Measurements from ENCODE around the gene CWC25. TPM values are rescaled to one million over a fixed set of nuclear protein-coding genes. Genes with fewer than 3 reads are reported as not detected.
"Not testable (repeated sequence)": the region's sequence is repeated elsewhere in the genome, so short reads cannot be mapped to it uniquely, and the experiment has no call there.

CWC25 gene
- total RNA-seq, 1 donor from 2014 or later, result 22.2 TPM

GRCh38 chr17:38796451-38797157 lies 28.5 kb downstream of the CWC25 start:
- DNase-seq, result no peak
- ATAC-seq, result no peak
- H3K27me3 ChIP-seq, result no peaks in the 10 kb centered on the region
- intact Hi-C loops (cut with DNase I), result no loop called here
- peak overlapping the region; percentile 62 for H3K4me3 ChIP-seq
- H3K9me3 ChIP-seq, result no peaks in the 10 kb centered on the region
- H3K27ac ChIP-seq, result no peak overlapping the region
- no peak for TF ChIP-seq CTCF (IDR thresholded peaks at IDR 0.05)
- H3K4me1 ChIP-seq, result peaks cover 20% of the 10 kb centered on the region
- peaks cover 14% of the 10 kb centered on the region for H3K36me3 ChIP-seq

- Histone ChIP-seq H3K4me1 (peaks cover 20% of the 10 kb centered on the region), H3K27me3 (no peaks in the 10 kb centered on the region), H3K27ac (no peak overlapping the region), H3K4me3 (no peak overlapping the region), H3K9me3 (no peaks in the 10 kb centered on the region), H3K36me3 (peaks cover 7% of the 10 kb centered on the region)
- TF ChIP-seq CTCF (IDR thresholded peaks at IDR 0.05), result no peak
- no peak for ATAC-seq
- DNase-seq, result no peak
- intact Hi-C loops (cut with DNase I), result no loop called here
These were observed 30.9 kb downstream of the CWC25 start for GRCh38 chr17:38794221-38794620.

GRCh38 chr17:38791162-38791561 lies 34.0 kb downstream of the CWC25 start:
- H3K4me1 ChIP-seq, result peaks cover 6% of the 10 kb centered on the region
- ATAC-seq (no peak), DNase-seq (no peak)
- no peak for TF ChIP-seq CTCF (IDR thresholded peaks at IDR 0.05)
- no peak overlapping the region for H3K4me3 ChIP-seq
- H3K36me3 ChIP-seq, result peaks cover 13% of the 10 kb centered on the region
- no peaks in the 10 kb centered on the region for H3K9me3 ChIP-seq
- H3K27me3 ChIP-seq, result no peaks in the 10 kb centered on the region
- no peak overlapping the region for H3K27ac ChIP-seq
- intact Hi-C loops (cut with DNase I), result no loop called here

- peak overlapping the region; percentile 42 for H3K27ac ChIP-seq
- peak; percentile 14 for ATAC-seq
- intact Hi-C loops (cut with DNase I), result not testable (repeated sequence)
These were observed 34.9 kb downstream of the CWC25 start for GRCh38 chr17:38790148-38790707.

GRCh38 chr17:38789185-38789584 lies 35.9 kb downstream of the CWC25 start:
- ATAC-seq (no peak), DNase-seq (no peak)
- peaks cover 6% of the 10 kb centered on the region for H3K4me1 ChIP-seq
- H3K27me3 ChIP-seq, result no peaks in the 10 kb centered on the region
- H3K9me3 ChIP-seq, result no peaks in the 10 kb centered on the region
- H3K4me3 ChIP-seq, result no peak overlapping the region
- H3K27ac ChIP-seq, result no peak overlapping the region
- peaks cover 31% of the 10 kb centered on the region for H3K36me3 ChIP-seq
- intact Hi-C loops (cut with DNase I), result no loop called here
- TF ChIP-seq CTCF (IDR thresholded peaks at IDR 0.05), result no peak

More at GRCh38 chr17:38790148-38790707, 34.9 kb downstream of the CWC25 start:
- not testable (repeated sequence) for H3K4me1 ChIP-seq, H3K9me3 ChIP-seq, H3K4me3 ChIP-seq, H3K27me3 ChIP-seq, DNase-seq
- peaks cover 22% of the 10 kb centered on the region for H3K36me3 ChIP-seq

- H3K27ac ChIP-seq; intact Hi-C loops (cut with DNase I); H3K27me3 ChIP-seq; ATAC-seq; H3K9me3 ChIP-seq; H3K4me1 ChIP-seq; H3K4me3 ChIP-seq; DNase-seq: not testable (repeated sequence)
- peaks cover 43% of the 10 kb centered on the region for H3K36me3 ChIP-seq
These were observed 37.1 kb downstream of the CWC25 start for GRCh38 chr17:38787999-38788398.

All from upper lobe of right lung (tissue), 1 donor.